Measurements from ENCODE around the gene PGRMC2.

Gene PGRMC2

DNA sequence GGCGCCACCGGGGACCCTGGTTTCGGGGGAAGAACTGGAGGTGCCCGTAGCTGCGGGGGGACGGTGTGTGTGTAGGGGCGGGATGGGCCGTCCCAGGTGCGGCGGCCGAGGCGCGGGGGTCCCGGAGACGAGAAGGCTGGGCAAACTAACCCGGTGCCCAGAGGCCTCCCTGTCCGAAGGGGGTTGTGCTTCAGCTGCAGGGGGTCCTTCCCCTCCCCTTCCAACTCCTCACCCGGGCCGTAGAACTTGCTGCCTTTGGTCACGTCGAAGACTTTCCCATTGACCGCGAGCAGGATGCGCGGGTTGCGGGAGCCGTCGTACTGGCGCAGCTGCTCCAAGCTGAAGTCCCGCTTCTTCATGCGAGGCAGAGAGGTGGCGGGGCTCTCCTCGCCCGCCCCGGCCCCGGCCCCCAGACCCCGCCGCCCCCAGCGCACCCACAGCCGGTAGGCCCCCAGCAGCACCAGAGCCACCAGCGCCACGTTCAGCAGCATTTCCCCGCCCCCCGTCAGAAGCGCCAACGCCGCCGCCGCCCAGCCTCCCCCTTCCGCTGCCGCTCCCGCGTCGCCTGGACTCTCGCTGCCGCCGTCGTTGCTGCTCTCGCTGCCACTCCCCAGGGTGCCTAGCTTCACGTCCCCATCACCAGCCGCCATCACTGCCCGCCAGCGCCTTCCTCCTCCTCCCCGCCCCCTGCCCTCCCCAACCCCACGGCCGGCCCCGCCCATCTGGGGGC is at the start of gene PGRMC2:
PGRMC2 (minus strand) TSS at position 673 of the 730 bp plus-strand sequence; CDS start at position 650, 23 bp downstream.
- peak; percentile 33 for DNase-seq

DNA sequence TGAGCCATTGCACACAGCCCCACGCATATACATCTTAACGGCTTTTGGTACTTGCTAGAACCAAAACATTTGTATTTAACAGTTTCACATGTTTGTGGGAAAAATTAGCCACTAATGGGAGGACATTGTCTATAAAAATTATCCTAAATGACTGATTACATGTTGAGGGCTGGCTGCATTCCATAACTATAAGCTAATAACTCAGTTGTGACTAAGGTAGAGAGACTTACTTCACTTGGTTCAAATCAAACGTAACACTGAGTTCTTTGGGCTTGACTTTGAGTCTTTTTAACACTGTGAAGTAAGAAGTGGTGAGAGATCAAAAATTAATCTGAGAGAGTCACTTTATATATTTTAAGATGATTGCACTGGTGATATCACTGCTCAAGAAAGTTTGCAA is 47.9 kb upstream of the PGRMC2 start:
- no peak for DNase-seq

- DNase-seq = no peak
Measured at GRCh38 chr4:128334256-128334655, 46.6 kb upstream of the PGRMC2 start.

GRCh38 chr4:128333309-128334018 is 45.9 kb upstream of the PGRMC2 start:
- no peak for DNase-seq

DNA sequence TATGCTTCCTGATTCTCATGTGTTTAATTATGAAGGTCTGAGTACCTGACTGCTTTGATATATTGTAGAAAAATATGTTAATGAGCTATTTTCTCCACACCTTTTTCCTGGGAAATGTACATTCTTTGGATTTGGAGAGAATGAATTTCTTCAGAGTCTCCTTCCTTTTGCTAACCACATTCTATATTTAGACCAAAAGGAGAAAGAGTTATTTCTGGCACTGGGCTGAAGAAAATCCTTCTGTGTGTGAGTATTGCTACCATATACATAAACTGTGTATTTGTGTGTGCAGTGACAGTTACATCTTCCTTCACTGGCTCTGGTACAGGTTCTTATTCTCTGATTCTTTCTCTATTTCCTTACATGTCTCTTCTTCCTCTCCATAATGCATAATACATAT is 44.5 kb upstream of the PGRMC2 start:
- DNase-seq = no peak

- no peak for DNase-seq
Measured at GRCh38 chr4:128329638-128330037, 42.0 kb upstream of the PGRMC2 start.

DNA sequence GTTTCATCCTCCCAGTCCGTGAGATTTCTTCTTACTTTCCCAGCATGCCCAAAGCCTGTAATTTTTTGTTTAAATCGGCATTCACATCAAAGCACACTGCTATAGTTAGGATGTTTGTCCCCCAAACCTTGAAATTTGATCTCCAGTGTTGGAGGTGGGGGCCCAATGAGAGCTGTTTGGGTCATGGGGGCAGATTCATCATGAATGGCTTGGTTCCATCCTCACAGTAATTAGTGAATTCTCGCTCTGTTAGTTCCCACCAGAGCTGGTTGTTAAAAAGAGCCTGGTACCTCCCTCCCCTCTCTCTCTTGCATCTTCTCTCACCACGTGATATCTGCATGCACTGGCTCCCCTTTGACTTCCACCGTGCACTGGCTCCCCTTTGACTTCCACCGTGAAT is 40.5 kb upstream of the PGRMC2 start:
- no peak for DNase-seq

DNA sequence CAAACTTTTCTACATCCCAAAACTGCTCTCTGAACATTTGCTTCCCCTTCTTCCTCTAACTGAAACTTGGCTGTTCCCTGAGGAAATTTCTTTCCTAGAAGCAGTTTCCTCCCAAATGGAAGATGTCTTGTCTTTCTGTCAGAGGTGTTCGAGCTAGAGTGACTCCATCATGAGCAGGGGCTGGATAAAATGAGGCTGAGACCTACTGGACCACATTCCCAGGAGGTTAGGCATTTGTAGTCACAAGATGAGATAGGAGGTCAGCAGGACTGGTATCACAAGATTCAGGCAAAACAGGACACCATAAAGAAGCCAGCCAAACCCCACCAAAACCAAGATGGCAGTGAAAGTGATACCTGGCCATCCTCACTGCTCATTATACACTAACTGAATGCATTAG is 35.8 kb upstream of the PGRMC2 start:
- no peak for DNase-seq

GRCh38 chr4:128322986-128323385 is 35.4 kb upstream of the PGRMC2 start:
- no peak for DNase-seq

DNA sequence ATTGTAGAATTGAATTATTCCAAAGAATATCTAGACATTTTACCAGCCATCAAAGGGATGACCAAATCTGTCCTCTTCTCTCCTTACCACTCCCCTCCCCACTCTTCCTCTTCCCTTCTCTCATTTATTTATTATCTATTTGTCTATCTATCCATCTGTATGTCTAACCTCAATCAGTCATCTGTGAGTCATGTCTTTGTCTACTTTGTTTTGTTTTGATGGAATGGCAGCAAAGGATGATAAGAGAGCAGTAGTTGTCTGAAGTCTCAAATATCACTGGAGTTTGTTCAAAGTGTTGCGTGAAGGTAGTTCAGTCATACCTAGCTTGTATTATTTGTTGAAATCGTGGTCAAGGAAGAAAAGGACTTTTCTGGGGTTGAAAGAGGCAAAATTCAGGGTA is 34.7 kb upstream of the PGRMC2 start:
- no peak for DNase-seq

DNA sequence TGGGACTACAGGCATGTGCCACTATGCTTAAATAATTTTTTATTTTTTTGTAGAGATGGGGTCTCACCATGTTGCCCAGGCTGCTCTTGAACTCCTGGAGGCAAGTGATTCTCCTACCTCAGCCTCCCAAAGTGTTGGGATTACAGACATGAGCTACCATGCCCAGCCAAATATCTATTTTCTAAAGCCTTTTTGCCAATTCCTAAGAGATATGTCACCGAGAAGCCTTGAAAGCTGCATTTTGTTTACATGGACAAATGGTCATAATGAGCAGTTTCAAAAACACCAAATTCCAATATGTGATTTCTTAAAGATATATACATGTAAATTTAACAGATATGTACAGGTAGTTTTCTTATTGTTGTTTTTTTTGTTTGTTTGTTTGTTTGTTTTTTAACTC is 33.0 kb upstream of the PGRMC2 start:
- no peak for DNase-seq

- DNase-seq = no peak
Measured at GRCh38 chr4:128315756-128316520, 28.3 kb upstream of the PGRMC2 start.

DNA sequence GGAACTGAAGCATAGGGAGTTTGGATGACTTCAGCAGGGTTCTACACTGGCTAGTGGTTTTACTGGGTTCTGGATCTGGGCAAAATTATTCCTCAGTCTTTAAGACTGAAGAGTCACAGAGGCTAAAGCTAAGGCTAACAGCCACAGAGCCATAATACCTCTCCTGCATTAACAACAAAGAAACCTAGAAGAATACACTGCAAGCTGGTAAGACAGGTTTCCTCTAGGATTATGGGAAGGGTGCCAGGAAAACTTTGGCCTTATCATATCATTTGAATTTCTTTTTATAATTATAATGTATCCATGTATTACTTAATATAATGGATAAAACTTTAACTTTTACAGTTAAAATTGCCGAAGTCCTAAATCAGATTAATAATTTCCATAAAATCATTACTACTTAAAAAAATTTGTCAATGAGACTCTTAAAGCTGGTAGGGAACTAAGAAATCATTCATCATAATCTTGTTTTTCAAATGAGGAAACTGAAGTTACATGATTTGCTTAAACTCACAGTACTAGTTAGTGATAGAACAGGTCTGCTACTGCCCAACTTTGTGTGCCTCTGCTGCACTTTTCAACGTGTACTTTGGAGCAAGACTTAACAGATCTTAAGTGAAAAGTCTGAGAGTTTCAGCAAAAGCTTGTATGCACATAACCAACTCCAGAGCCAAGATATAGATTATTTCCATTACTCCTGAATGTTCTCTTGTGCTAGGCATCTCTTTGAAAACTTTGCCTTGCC is 24.2 kb upstream of the PGRMC2 start:
- DNase-seq = no peak

- DNase-seq = no peak
Measured at GRCh38 chr4:128310266-128310697, 22.7 kb upstream of the PGRMC2 start.

DNA sequence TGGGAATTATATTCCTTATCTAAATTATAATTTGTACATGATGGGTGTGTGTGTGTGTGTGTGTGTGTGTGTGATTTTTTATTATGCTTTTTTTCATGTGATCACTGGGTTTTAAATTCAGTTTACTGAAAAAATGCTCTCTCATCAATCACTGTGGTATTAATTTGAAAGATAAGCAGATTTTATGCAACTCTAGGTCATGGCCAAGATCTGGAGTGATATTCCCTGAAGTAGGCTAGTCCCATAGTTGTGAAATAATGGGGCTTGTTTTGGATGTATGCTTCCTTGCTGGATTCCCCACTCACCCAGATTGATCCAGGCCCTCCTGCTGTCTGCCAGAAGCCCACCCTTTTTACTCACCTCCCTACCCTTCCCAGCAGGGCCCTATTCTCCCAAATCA is 22.0 kb upstream of the PGRMC2 start:
- no peak for DNase-seq

GRCh38 chr4:128308986-128309385 is 21.4 kb upstream of the PGRMC2 start:
- DNase-seq = no peak

DNA sequence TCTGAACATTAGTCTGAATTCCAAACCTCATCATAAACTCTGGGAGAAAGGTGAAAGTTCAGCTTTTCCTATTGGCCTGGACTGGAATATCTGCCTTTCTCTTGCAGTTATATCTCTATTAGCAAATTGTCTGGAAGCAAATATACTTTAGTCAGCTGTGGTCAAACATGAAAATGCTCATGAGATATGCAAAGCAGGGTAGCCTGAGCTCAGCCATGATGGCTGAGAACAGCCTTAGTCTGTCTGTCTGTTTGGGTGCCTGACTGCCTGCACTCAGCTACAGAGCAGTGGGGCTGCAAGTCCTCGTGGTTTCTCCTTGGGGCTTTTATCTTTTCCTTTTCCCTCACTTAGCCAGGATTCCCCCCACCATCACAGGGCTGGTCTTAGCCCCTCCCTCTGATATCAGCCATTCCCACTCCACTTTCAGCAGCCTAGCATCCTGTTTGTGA is 19.5 kb upstream of the PGRMC2 start:
- no peak for DNase-seq

DNA sequence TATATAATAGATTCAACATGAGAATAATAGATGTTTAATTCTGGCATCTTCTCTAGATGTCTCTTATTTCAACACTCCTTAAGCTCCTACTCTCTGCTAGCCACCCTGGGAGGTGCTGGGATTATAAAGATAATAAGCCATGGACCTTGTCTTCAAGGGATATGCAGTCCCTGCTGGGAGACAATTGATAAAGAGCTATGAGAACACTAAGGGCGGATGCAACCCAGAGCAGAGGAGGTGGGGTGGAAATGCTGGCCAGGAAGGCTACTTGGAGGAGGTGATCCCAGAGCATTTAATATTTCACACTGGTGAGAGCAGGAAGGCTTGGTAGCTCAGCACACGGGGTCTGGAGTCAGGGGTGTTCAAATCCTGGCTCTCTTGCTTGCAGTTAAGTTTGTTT is 18.3 kb upstream of the PGRMC2 start:
- no peak for DNase-seq

DNA sequence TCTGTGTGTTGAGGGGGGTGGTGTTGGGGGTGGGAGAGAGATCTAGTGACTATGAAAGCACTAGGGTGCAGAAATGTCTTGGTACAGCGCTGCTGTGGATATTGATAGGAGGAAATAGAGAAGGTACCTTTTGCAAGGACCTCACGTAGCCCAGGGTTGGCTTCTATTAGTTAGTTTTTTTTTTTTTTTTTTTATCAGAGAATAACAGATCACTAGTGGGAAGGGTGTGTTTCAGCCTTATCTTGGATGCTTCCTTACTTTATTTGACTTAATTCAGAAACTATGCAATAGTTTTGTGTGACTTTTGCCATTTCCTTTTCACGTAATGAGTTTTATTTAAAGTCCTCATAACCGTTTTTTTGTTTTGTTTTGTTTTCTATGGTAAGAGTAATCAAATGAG is 16.4 kb upstream of the PGRMC2 start:
- DNase-seq = no peak

GRCh38 chr4:128303405-128303785 is 15.8 kb upstream of the PGRMC2 start:
- DNase-seq = no peak

GRCh38 chr4:128301979-128302378 is 14.4 kb upstream of the PGRMC2 start:
- no peak for DNase-seq

DNA sequence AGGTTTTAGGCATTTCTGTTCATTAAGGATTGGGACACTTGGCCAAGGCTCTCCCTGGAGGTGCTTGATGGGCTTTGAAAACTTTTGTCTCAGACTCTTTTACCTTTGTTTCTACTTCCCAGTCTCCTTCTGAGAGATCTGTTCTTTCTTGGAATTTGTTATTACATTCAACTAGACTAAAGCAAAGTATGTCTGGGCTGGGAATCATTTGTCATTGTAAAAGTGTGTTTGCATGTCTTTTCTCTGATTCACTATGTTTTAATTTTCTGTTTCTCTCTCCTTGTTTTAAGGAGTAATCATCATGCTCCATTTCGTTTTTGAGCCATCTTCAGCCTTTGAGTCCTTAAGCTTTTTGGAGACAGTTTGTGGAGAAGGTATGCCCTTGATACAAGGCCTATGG is 12.2 kb upstream of the PGRMC2 start:
- no peak for DNase-seq

DNA sequence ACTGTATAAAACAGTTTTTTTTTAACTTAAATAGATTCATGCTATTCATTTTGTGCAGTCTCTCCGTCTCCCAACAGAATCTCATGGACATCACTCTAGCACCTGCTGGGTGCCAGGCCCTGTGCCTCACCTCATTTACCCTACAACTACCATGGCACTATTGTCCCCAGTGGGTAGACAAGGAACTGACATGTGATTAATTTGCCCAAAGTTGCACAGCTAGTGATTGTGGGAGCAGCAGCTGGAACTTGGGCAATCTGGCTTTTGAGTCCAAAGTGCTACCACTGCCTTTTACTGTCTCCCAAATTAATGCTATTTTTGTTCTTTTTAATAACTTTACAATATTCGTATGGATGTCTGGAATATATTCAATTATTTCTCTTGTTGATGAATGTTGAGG is 11.2 kb upstream of the PGRMC2 start:
- peak; percentile 1 for DNase-seq
